ENCODE measurements around the gene GALNT1.
A peak's percentile ranks its signal among the peaks of the same experiment; 100 is the strongest.

Gene GALNT1

GRCh38 chr18:35753306-35753910 lies 171.9 kb downstream of the GALNT1 start:
- H3K4me3 ChIP-seq (ENCODE audit: low read depth, low read length) = no peak overlapping the region
- DNase-seq (ENCODE audit: low read depth) = no peak
- TF ChIP-seq CTCF (IDR thresholded peaks at IDR 0.05; ENCODE audit: insufficient read depth, low read depth, low read length, missing control alignments) = no peak

- DNase-seq (ENCODE audit: low read depth) = no peak
These were observed 172.9 kb downstream of the GALNT1 start for GRCh38 chr18:35754464-35754863.

GRCh38 chr18:35755369-35755768 lies 173.8 kb downstream of the GALNT1 start:
- no peak for DNase-seq (ENCODE audit: low read depth)
- no peak for TF ChIP-seq CTCF (IDR thresholded peaks at IDR 0.05; ENCODE audit: insufficient read depth, low read depth, low read length, missing control alignments)
- no peak overlapping the region for H3K4me3 ChIP-seq (ENCODE audit: low read depth, low read length)

More at GRCh38 chr18:35754464-35754863, 172.9 kb downstream of the GALNT1 start:
- H3K4me3 ChIP-seq (ENCODE audit: low read depth, low read length) = no peak overlapping the region
- no peak for TF ChIP-seq CTCF (IDR thresholded peaks at IDR 0.05; ENCODE audit: insufficient read depth, low read depth, low read length, missing control alignments)

- DNase-seq (ENCODE audit: low read depth) = peak; percentile 66
- TF ChIP-seq CTCF (IDR thresholded peaks at IDR 0.05; ENCODE audit: insufficient read depth, low read depth, low read length, missing control alignments) = peak; percentile 57
These were observed 175.1 kb downstream of the GALNT1 start for GRCh38 chr18:35756506-35757117.

More at GRCh38 chr18:35756506-35757117, 175.1 kb downstream of the GALNT1 start:
- no peak overlapping the region for H3K4me3 ChIP-seq (ENCODE audit: low read depth, low read length)
